WERI-Rb-1 (cell line): ENCODE data around the gene KIAA1958.
A peak's percentile ranks its signal among the peaks of the same experiment; 100 is the strongest.

ENCODE experiments used
- DNase-seq: peaks from one replicate; pipeline ENCODE4 v3.0.0-alpha.2; 2020
- H3K27ac ChIP-seq: fragments of 250-450 bp; sonication (Bioruptor Pico); 2 replicates; pipeline ENCODE4 v1.5.1; 2020; ENCODE audit warnings: mild to moderate bottlenecking, moderate library complexity
- H3K27me3 ChIP-seq: fragments of 250-450 bp; sonication (Bioruptor Pico); 2 replicates; pipeline ENCODE4 v1.5.1; 2021; ENCODE audit warnings: mild to moderate bottlenecking, low read depth, moderate library complexity; ENCODE audit not compliant: insufficient read depth, severe bottlenecking
- H3K36me3 ChIP-seq: fragments of 250-450 bp; sonication (Bioruptor Pico); 2 replicates; pipeline ENCODE4 v1.5.1; 2020; ENCODE audit warnings: mild to moderate bottlenecking, moderate library complexity
- H3K4me3 ChIP-seq: 2 replicates; pipeline ENCODE4 v1.5.1; 2011; ENCODE audit warnings: low read depth, mild to moderate bottlenecking, control low read depth, low read length
- H3K9me3 ChIP-seq: fragments of 250-450 bp; sonication (Bioruptor Pico); 2 replicates; pipeline ENCODE4 v1.5.1; 2021; ENCODE audit warnings: mild to moderate bottlenecking, moderate library complexity; ENCODE audit not compliant: severe bottlenecking
- CTCF ChIP-seq: IDR thresholded peaks from 2 replicates; pipeline ENCODE4 v1.5.1; 2011; ENCODE audit warnings: low read depth, mild to moderate bottlenecking, control low read depth, inconsistent platforms, low read length

Gene KIAA1958

DNA sequence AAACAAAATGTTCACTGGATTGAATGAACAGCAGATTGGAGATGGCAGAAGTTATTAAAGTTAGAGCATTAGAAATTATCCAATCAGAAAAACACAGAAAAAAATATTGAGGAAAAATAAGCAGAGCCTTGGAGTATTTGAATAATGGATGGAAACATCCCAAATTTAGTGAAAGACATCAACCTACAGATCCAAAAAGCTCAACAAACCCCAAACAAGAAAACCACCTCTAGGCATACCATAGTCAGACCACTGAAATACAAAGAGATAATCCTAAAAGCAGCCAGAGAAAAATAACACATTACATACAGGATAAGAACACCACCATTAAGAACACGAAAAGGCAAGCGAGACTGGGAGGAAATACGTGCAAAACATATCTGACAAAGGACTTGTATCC is 226.1 kb downstream of the KIAA1958 start:
- Histone ChIP-seq H3K27ac (no peak overlapping the region), H3K27me3 (no peaks in the 10 kb centered on the region), H3K9me3 (no peaks in the 10 kb centered on the region), H3K4me3 (no peak overlapping the region), H3K36me3 (peaks cover 26% of the 10 kb centered on the region)
- DNase-seq, result no peak
- TF ChIP-seq CTCF, result no peak

GRCh38 chr9:112717661-112718331 is 231.2 kb downstream of the KIAA1958 start, which contains the start of gene INIP:
Gene INIP (minus strand): TSS chr9:112718117. CDS start chr9:112716485, 1,632 bp downstream.
- TF ChIP-seq CTCF, result peak; percentile 42

More at GRCh38 chr9:112717661-112718331, 231.2 kb downstream of the KIAA1958 start, which contains the start of gene INIP:
- DNase-seq, result peak; percentile 99
- H3K4me3 ChIP-seq, result peak within 1 kb of the TSS; percentile 62
- no peaks in the 10 kb centered on the region for H3K9me3 ChIP-seq
- H3K27me3 ChIP-seq, result no peaks in the 10 kb centered on the region
- H3K36me3 ChIP-seq, result peaks cover 22% of the 10 kb centered on the region
- H3K27ac ChIP-seq, result peak within 1 kb of the TSS; percentile 83
